ENCODE results near the gene TRERF1. TPM values are rescaled to one million over a fixed set of nuclear protein-coding genes. Genes with fewer than 3 reads are reported as not detected.

The TRERF1 gene
- total and polyA plus RNA-seq, 2 experiments from 2014 or later: 11.2 to 20.6 TPM

- TF ChIP-seq REST (IDR thresholded peaks at IDR 0.05; ENCODE audit: unreplicated experiment): no peak
Measured at GRCh38 chr6:42177514-42178364, 274.0 kb downstream of the TRERF1 start (continued).

GRCh38 chr6:42176981-42177380 is 274.7 kb downstream of the TRERF1 start:
- peak; percentile 75; the same call in 1 of the 2 replicates for TF ChIP-seq NANOG (IDR thresholded peaks at IDR 0.05; ENCODE audit: borderline replicate concordance)
- no peak for TF ChIP-seq ZNF462 (CRISPR knock-in tag; IDR thresholded peaks at IDR 0.05)
- no peak for TF ChIP-seq ZNF331 (CRISPR knock-in tag; IDR thresholded peaks at IDR 0.05; ENCODE audit: low read depth)
- peak overlapping the region; percentile 91 for H3K4me2 ChIP-seq

More at GRCh38 chr6:42176981-42177380, 274.7 kb downstream of the TRERF1 start:
- Histone ChIP-seq H3K9me2 (ENCODE audit: insufficient read depth) (no peaks in the 10 kb centered on the region), H2AFZ (no peak overlapping the region), H4K20me1 (replicated peaks; ENCODE audit: insufficient read depth) (no peaks in the 10 kb centered on the region), H3K27ac (ENCODE audit: low read depth) (peak overlapping the region; percentile 77), H3K36me3 (ENCODE audit: insufficient read depth) (no peaks in the 10 kb centered on the region), H3K4me3 (peak overlapping the region; percentile 77), H3F3A (replicated peaks; ENCODE audit: low read depth) (peaks cover 16% of the 10 kb centered on the region), H3K4me1 (ENCODE audit: insufficient read depth) (peaks cover 27% of the 10 kb centered on the region), H3K27me3 (ENCODE audit: insufficient read depth) (no peaks in the 10 kb centered on the region), H3K79me2 (replicated peaks; ENCODE audit: insufficient read depth) (no peaks in the 10 kb centered on the region)
- peak overlapping the region; percentile 77 for H3K4me3 Mint-ChIP-seq
- H3K36me3 Mint-ChIP-seq (ENCODE audit: low read depth): no peaks in the 10 kb centered on the region
- ATAC-seq: no peak
- peak overlapping the region; percentile 89 for H3K27ac Mint-ChIP-seq
- H3K27me3 Mint-ChIP-seq (ENCODE audit: insufficient read depth, low read depth, poor library complexity): peaks cover 10% of the 10 kb centered on the region
- no peak for DNase-seq (ENCODE audit: low spot score)
- peaks cover 40% of the 10 kb centered on the region for H3K4me1 Mint-ChIP-seq
- no peaks in the 10 kb centered on the region for H3K9me3 Mint-ChIP-seq

Measured in GM23338 (cell line).